Measurements from ENCODE around the gene TKT. TPM values are rescaled to one million over a fixed set of nuclear protein-coding genes. Genes with fewer than 3 reads are reported as not detected.

TKT gene
- total RNA-seq, 1 experiment from 2014 or later, result 339 TPM

- ChIA-PET CTCF (interaction anchor here (0.5 to 1.0 kb wide), 5 partner anchors 13 to 443 kb away, joined by 3 read pairs; no protein-coding TSS in a partner anchor), POLR2A (no interaction called here)
- intact Hi-C loops (cut with micrococcal nuclease; ENCODE audit: unreplicated experiment), result loop anchor here (2.0 to 5.0 kb wide), 4 partner anchors 31 to 132 kb away; no protein-coding TSS in a partner anchor
- Mint-ChIP-seq H3K9me3 (ENCODE audit: unreplicated experiment) (no peaks in the 10 kb centered on the region), H3K27me3 (ENCODE audit: insufficient read depth, unreplicated experiment) (peaks cover 2% of the 10 kb centered on the region), H3K27ac (ENCODE audit: unreplicated experiment) (no peak overlapping the region), H3K4me1 (ENCODE audit: low read depth, unreplicated experiment) (no peaks in the 10 kb centered on the region), H3K4me3 (ENCODE audit: unreplicated experiment) (no peak overlapping the region), H3K36me3 (ENCODE audit: insufficient read depth, unreplicated experiment) (peaks cover 41% of the 10 kb centered on the region)
- Histone ChIP-seq H3K4me1 (no peaks in the 10 kb centered on the region), H3K36me3 (ENCODE audit: control insufficient read depth, insufficient read depth, low read length) (no peaks in the 10 kb centered on the region; the same call in 1 of the 2 replicates), H3K4me3 (ENCODE audit: low read depth, low read length) (no peak overlapping the region), H3K27me3 (replicated peaks; ENCODE audit: control insufficient read depth, insufficient read depth, low read length) (no peaks in the 10 kb centered on the region), H3K9me3 (no peaks in the 10 kb centered on the region)
- TF ChIP-seq CTCF (IDR thresholded peaks at IDR 0.05; ENCODE audit: insufficient read depth in 1 of 2, low read depth in 1 of 2, low read length in 1 of 2, severe bottlenecking in 1 of 2, unreplicated experiment in 1 of 2), result peak; percentile 85 to 91
- peak; percentile 87 to 92 for DNase-seq
- BruUV-seq (replicated peaks), result no TSS peak
Measured at GRCh38 chr3:53219895-53220483, 35.8 kb downstream of the TKT start.

- BruUV-seq (replicated peaks), result no TSS peak
- no peaks in the 10 kb centered on the region for H3K4me1 ChIP-seq
- H3K9me3 ChIP-seq, result no peaks in the 10 kb centered on the region
- H3K36me3 Mint-ChIP-seq (ENCODE audit: insufficient read depth, unreplicated experiment), result peaks cover 28% of the 10 kb centered on the region
- H3K27ac Mint-ChIP-seq (ENCODE audit: unreplicated experiment), result no peak overlapping the region
- intact Hi-C loops (cut with micrococcal nuclease; ENCODE audit: unreplicated experiment), result no loop called here
- H3K4me1 Mint-ChIP-seq (ENCODE audit: low read depth, unreplicated experiment), result no peaks in the 10 kb centered on the region
- no peaks in the 10 kb centered on the region for H3K27me3 ChIP-seq (replicated peaks; ENCODE audit: control insufficient read depth, insufficient read depth, low read length)
- ChIA-PET CTCF (no interaction called here), POLR2A (no interaction called here)
- no peak overlapping the region for H3K4me3 ChIP-seq (ENCODE audit: low read depth, low read length)
- no peaks in the 10 kb centered on the region for H3K36me3 ChIP-seq (ENCODE audit: control insufficient read depth, insufficient read depth, low read length)
- H3K27me3 Mint-ChIP-seq (ENCODE audit: insufficient read depth, unreplicated experiment), result peaks cover 2% of the 10 kb centered on the region
- H3K4me3 Mint-ChIP-seq (ENCODE audit: unreplicated experiment), result no peak overlapping the region
- DNase-seq, result peak in 1 of 2 experiments; percentile 19
- H3K9me3 Mint-ChIP-seq (ENCODE audit: unreplicated experiment), result no peaks in the 10 kb centered on the region
- TF ChIP-seq CTCF (IDR thresholded peaks at IDR 0.05; ENCODE audit: insufficient read depth in 1 of 2, low read depth in 1 of 2, low read length in 1 of 2, severe bottlenecking in 1 of 2, unreplicated experiment in 1 of 2), result no peak
Measured at GRCh38 chr3:53218131-53218530, 37.7 kb downstream of the TKT start.

DNA sequence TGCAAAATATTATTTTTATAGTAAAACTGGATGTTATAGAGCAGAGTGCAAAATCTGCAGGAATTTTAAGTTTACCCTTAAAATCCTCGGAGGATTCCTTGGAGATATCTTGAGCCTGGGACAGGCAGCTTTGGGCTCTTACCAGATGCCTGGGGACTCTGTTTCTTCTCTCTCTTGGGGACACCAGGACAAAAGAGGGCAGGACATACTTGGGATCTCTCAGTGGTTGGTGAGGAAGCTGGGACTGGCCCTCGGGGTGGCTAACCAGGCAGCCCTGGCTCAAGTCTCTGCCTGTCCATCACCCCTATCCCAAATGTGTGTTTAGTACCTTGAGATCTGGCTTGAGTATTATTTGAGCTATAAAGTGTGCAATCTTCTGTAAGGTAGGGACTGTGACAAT lies 38.6 kb downstream of the TKT start:
- DNase-seq, result peak in 1 of 2 experiments; percentile 16
- Histone ChIP-seq H3K27me3 (replicated peaks; ENCODE audit: control insufficient read depth, insufficient read depth, low read length) (no peaks in the 10 kb centered on the region), H3K4me1 (no peaks in the 10 kb centered on the region), H3K9me3 (no peaks in the 10 kb centered on the region), H3K4me3 (ENCODE audit: low read depth, low read length) (no peak overlapping the region), H3K36me3 (ENCODE audit: control insufficient read depth, insufficient read depth, low read length) (no peaks in the 10 kb centered on the region)
- Mint-ChIP-seq H3K27me3 (ENCODE audit: insufficient read depth, unreplicated experiment) (peaks cover 2% of the 10 kb centered on the region), H3K27ac (ENCODE audit: unreplicated experiment) (no peak overlapping the region), H3K9me3 (ENCODE audit: unreplicated experiment) (no peaks in the 10 kb centered on the region), H3K4me3 (ENCODE audit: unreplicated experiment) (no peak overlapping the region), H3K4me1 (ENCODE audit: low read depth, unreplicated experiment) (no peaks in the 10 kb centered on the region), H3K36me3 (ENCODE audit: insufficient read depth, unreplicated experiment) (peaks cover 20% of the 10 kb centered on the region)
- intact Hi-C loops (cut with micrococcal nuclease; ENCODE audit: unreplicated experiment), result no loop called here
- CTCF ChIA-PET, result no interaction called here
- no TSS peak for BruUV-seq (replicated peaks)
- POLR2A ChIA-PET, result no interaction called here
- no peak for TF ChIP-seq CTCF (IDR thresholded peaks at IDR 0.05; ENCODE audit: insufficient read depth in 1 of 2, low read depth in 1 of 2, low read length in 1 of 2, severe bottlenecking in 1 of 2, unreplicated experiment in 1 of 2)

Measured in Caco-2 (cell line).